H9 (cell line): ENCODE data around the gene ME3. TPM values are rescaled to one million over a fixed set of nuclear protein-coding genes. Genes with fewer than 3 reads are reported as not detected.

Source experiments
- DNase-seq: peaks from one replicate; pipeline ENCODE4 v3.0.0-alpha.2; 2017
- H2AFZ ChIP-seq: one replicate; pipeline ENCODE4 v1.6.1; 2013; ENCODE audit warnings: mild to moderate bottlenecking, low read length, control low read depth, moderate library complexity
- H2AK5ac ChIP-seq: 2 replicates; pipeline ENCODE4 v1.6.1; 2013; ENCODE audit warnings: low read length, control low read depth, mixed read lengths; ENCODE audit not compliant: insufficient read length
- H2BK120ac ChIP-seq: one replicate; pipeline ENCODE4 v1.6.1; 2013; ENCODE audit warnings: low read depth, mild to moderate bottlenecking, low read length, control low read depth, inconsistent platforms; ENCODE audit not compliant: poor library complexity, severe bottlenecking
- H2BK12ac ChIP-seq: 2 replicates; pipeline ENCODE4 v1.6.1; 2013; ENCODE audit warnings: low read length, control low read depth, mixed read lengths, low read depth; ENCODE audit not compliant: insufficient read length
- H2BK15ac ChIP-seq: 2 replicates; pipeline ENCODE4 v1.6.1; 2013; ENCODE audit warnings: low read depth, low read length, control low read depth
- H2BK20ac ChIP-seq: one replicate; pipeline ENCODE4 v1.6.1; 2013; ENCODE audit warnings: low read depth, mild to moderate bottlenecking, low read length, control low read depth, inconsistent platforms; ENCODE audit not compliant: poor library complexity, severe bottlenecking
- H2BK5ac ChIP-seq: 2 replicates; pipeline ENCODE4 v1.6.1; 2013; ENCODE audit warnings: low read length, control low read depth, mixed read lengths; ENCODE audit not compliant: insufficient read length
- H3K14ac ChIP-seq: 2 replicates; pipeline ENCODE4 v1.6.1; 2013; ENCODE audit warnings: low read length, control low read depth; ENCODE audit not compliant: insufficient read depth
- H3K18ac ChIP-seq: 2 replicates; pipeline ENCODE4 v1.6.1; 2013; ENCODE audit warnings: low read depth, mild to moderate bottlenecking, mixed read lengths, low read length, control low read depth; ENCODE audit not compliant: insufficient read length
- H3K23ac ChIP-seq: 2 replicates; pipeline ENCODE4 v1.6.1; 2013; ENCODE audit warnings: low read length, control low read depth, mixed read lengths, low read depth; ENCODE audit not compliant: insufficient read length
- H3K23me2 ChIP-seq: 2 replicates; pipeline ENCODE4 v1.6.1; 2013; ENCODE audit warnings: low read depth, mild to moderate bottlenecking, mixed read lengths, low read length, control low read depth; ENCODE audit not compliant: insufficient read length, poor library complexity, severe bottlenecking
- H3K27ac ChIP-seq: 2 replicates; pipeline ENCODE4 v1.5.1; 2013; ENCODE audit warnings: low read length, control low read depth, mixed read lengths, low read depth; ENCODE audit not compliant: insufficient read length
- H3K27me3 ChIP-seq: 2 replicates; pipeline ENCODE4 v1.6.1; 2013; ENCODE audit warnings: low read length, control low read depth, inconsistent platforms; ENCODE audit not compliant: insufficient read depth
- H3K4ac ChIP-seq: 2 replicates; pipeline ENCODE4 v1.6.1; 2013; ENCODE audit warnings: low read depth, mild to moderate bottlenecking, control low read depth, inconsistent platforms, low read length, moderate library complexity
- H3K4me1 ChIP-seq: 2 replicates; pipeline ENCODE4 v1.6.1; 2013; ENCODE audit warnings: low read length, control low read depth, inconsistent platforms; ENCODE audit not compliant: insufficient read depth
- H3K4me2 ChIP-seq: 2 replicates; pipeline ENCODE4 v1.6.1; 2013; ENCODE audit warnings: low read length, control low read depth, mixed read lengths; ENCODE audit not compliant: insufficient read length, insufficient read depth
- H3K56ac ChIP-seq: 2 replicates; pipeline ENCODE4 v1.6.1; 2013; ENCODE audit warnings: low read depth, mild to moderate bottlenecking, mixed read lengths, low read length, control low read depth; ENCODE audit not compliant: insufficient read length
- H3K79me1 ChIP-seq: 2 replicates; pipeline ENCODE4 v1.6.1; 2013; ENCODE audit warnings: low read depth, mild to moderate bottlenecking, moderate library complexity, low read length, control low read depth, inconsistent platforms; ENCODE audit not compliant: insufficient read depth, poor library complexity, severe bottlenecking
- H3K79me2 ChIP-seq: 2 replicates; pipeline ENCODE4 v1.6.1; 2013; ENCODE audit warnings: low read length, control low read depth, inconsistent platforms; ENCODE audit not compliant: insufficient read depth
- H3K9ac ChIP-seq: 2 replicates; pipeline ENCODE4 v1.6.1; 2013; ENCODE audit warnings: low read length, control low read depth, mixed read lengths; ENCODE audit not compliant: insufficient read length; ENCODE audit errors: extremely low read depth
- H3K9me3 ChIP-seq: one replicate; pipeline ENCODE4 v1.6.1; 2013; ENCODE audit warnings: low read depth, low read length, inconsistent platforms; ENCODE audit not compliant: control insufficient read depth
- H3T11ph ChIP-seq: one replicate; pipeline ENCODE4 v1.6.1; 2013; ENCODE audit warnings: mild to moderate bottlenecking, low read length, control low read depth, inconsistent platforms
- H4K20me1 ChIP-seq: one replicate; pipeline ENCODE4 v1.6.1; 2013; ENCODE audit not compliant: control insufficient read depth, insufficient read length, insufficient read depth
- H4K5ac ChIP-seq: 2 replicates; pipeline ENCODE4 v1.6.1; 2013; ENCODE audit warnings: low read depth, mild to moderate bottlenecking, mixed read lengths, low read length, control low read depth; ENCODE audit not compliant: insufficient read length
- H4K8ac ChIP-seq: replicated peaks from 2 replicates; pipeline ENCODE4 v1.6.1; 2013; ENCODE audit warnings: low read length, control low read depth, mixed read lengths, low read depth; ENCODE audit not compliant: insufficient read length
- H4K91ac ChIP-seq: 2 replicates; pipeline ENCODE4 v1.6.1; 2013; ENCODE audit warnings: low read depth, mild to moderate bottlenecking, moderate library complexity, mixed read lengths, low read length, control low read depth; ENCODE audit not compliant: insufficient read length
- H3K27ac Mint-ChIP-seq, 3 experiments: 2 replicates in 2 of 3; 3 replicates in 1 of 3; pipeline ENCODE4 v1.8.0; 2020 to 2021; ENCODE audit warnings: mixed read lengths in 3 of 3, mild to moderate bottlenecking in 1 of 3, moderate library complexity in 1 of 3
- H3K27me3 Mint-ChIP-seq: 2 replicates; pipeline ENCODE4 v1.8.0; 2021; ENCODE audit warnings: low read depth, mild to moderate bottlenecking, moderate library complexity, mixed read lengths
- H3K36me3 Mint-ChIP-seq, 3 experiments: 2 replicates in 2 of 3; 3 replicates in 1 of 3; pipeline ENCODE4 v1.8.0; 2020 to 2021; ENCODE audit warnings: low read depth in 3 of 3, mixed read lengths in 3 of 3; ENCODE audit not compliant: insufficient read depth in 1 of 3
- H3K4me1 Mint-ChIP-seq, 2 experiments: 2 replicates each; pipeline ENCODE4 v1.8.0; 2020; ENCODE audit warnings: mixed read lengths in 2 of 2
- H3K4me3 Mint-ChIP-seq, 2 experiments: 2 replicates in 1 of 2; 3 replicates in 1 of 2; pipeline ENCODE4 v1.8.0; 2020 to 2021; ENCODE audit warnings: mild to moderate bottlenecking in 2 of 2, mixed read lengths in 2 of 2, moderate library complexity in 1 of 2
- H3K9me3 Mint-ChIP-seq, 2 experiments: 2 replicates in 1 of 2; 3 replicates in 1 of 2; pipeline ENCODE4 v1.8.0; 2020; ENCODE audit warnings: mild to moderate bottlenecking in 2 of 2, mixed read lengths in 2 of 2, moderate library complexity in 1 of 2
- WGBS: extraction: QIAGEN DNeasy Blood & Tissue Kit; methylation state at CpG from one replicate; pipeline ENCODE4 v1.1.7; 2013; ENCODE audit warnings: missing lambda C conversion rate, low lambda C conversion rate, mixed read lengths; ENCODE audit not compliant: insufficient read length; ENCODE audit errors: extremely low coverage; 5-methylcytosine and 5-hydroxymethylcytosine counted together
- total RNA-seq: library from RNA; stranded (reverse); gene quantifications from 2 replicates; pipeline ENCODE4 v1.2.1, GENCODE V29; 2021
- TF ChIP-seq, protein P1 (sequence below): fragments of 200-600 bp; sonication (generic); conservative IDR thresholded peaks from 3 replicates; pipeline ENCODE4 v1.8.0; 2021; ENCODE audit warnings: antibody characterized with exemption, mild to moderate bottlenecking

Gene ME3
- total RNA-seq, 1 experiment from 2014 or later: 2.8 TPM

GRCh38 chr11:86596861-86597586, 75.4 kb downstream of the ME3 start:
- Histone ChIP-seq H3K4me2 (no peak overlapping the region), H2AFZ (no peak overlapping the region), H3K18ac (no peak overlapping the region), H4K5ac (no peak overlapping the region), H3K79me1 (no peaks in the 10 kb centered on the region), H3T11ph (no peak overlapping the region), H3K23ac (no peak overlapping the region), H3K27me3 (no peaks in the 10 kb centered on the region), H3K27ac (no peak overlapping the region), H3K23me2 (no peaks in the 10 kb centered on the region), H4K8ac (no peak overlapping the region), H2BK120ac (no peak overlapping the region), H2BK15ac (no peak overlapping the region), H3K14ac (no peak overlapping the region), H3K56ac (no peak overlapping the region), H3K9me3 (peaks cover 15% of the 10 kb centered on the region), H2BK20ac (no peak overlapping the region), H3K4me1 (peaks cover 8% of the 10 kb centered on the region; the same call in 1 of the 2 replicates), H3K79me2 (no peaks in the 10 kb centered on the region), H2BK5ac (no peak overlapping the region), H2BK12ac (no peak overlapping the region), H2AK5ac (no peak overlapping the region), H3K9ac (no peak overlapping the region), H4K91ac (no peak overlapping the region), H4K20me1 (no peaks in the 10 kb centered on the region), H3K4ac (no peak overlapping the region)
- no peak for DNase-seq
- H3K4me3 Mint-ChIP-seq: no peak overlapping the region
- no peaks in the 10 kb centered on the region for H3K27me3 Mint-ChIP-seq
- H3K9me3 Mint-ChIP-seq: peaks cover 30 to 33% of the 10 kb centered on the region in 2 experiments
- H3K4me1 Mint-ChIP-seq: peaks cover 31 to 36% of the 10 kb centered on the region in 2 experiments
- H3K36me3 Mint-ChIP-seq: peaks cover 11 to 35% (median 12%) of the 10 kb centered on the region in 3 experiments
- TF ChIP-seq, protein P1, sequence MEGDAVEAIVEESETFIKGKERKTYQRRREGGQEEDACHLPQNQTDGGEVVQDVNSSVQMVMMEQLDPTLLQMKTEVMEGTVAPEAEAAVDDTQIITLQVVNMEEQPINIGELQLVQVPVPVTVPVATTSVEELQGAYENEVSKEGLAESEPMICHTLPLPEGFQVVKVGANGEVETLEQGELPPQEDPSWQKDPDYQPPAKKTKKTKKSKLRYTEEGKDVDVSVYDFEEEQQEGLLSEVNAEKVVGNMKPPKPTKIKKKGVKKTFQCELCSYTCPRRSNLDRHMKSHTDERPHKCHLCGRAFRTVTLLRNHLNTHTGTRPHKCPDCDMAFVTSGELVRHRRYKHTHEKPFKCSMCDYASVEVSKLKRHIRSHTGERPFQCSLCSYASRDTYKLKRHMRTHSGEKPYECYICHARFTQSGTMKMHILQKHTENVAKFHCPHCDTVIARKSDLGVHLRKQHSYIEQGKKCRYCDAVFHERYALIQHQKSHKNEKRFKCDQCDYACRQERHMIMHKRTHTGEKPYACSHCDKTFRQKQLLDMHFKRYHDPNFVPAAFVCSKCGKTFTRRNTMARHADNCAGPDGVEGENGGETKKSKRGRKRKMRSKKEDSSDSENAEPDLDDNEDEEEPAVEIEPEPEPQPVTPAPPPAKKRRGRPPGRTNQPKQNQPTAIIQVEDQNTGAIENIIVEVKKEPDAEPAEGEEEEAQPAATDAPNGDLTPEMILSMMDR: no peak
- no CpG with 5 or more reads among the region's 5 CpGs for WGBS
- H3K27ac Mint-ChIP-seq: no peak overlapping the region
